GM12878 (cell line): ENCODE results near the gene CAMK4. TPM values are rescaled to one million over a fixed set of nuclear protein-coding genes. Genes with fewer than 3 reads are reported as not detected.

Experiments used
- ELK1 ChIP-seq: IDR thresholded peaks from 2 replicates; pipeline ENCODE4 v1.6.1; 2012; ENCODE audit warnings: low read depth, low read length, improper control_type of control experiment
- IRF3 ChIP-seq: fragments of 450-650 bp; IDR thresholded peaks from 2 replicates; pipeline ENCODE4 v1.6.1; 2014; ENCODE audit warnings: mild to moderate bottlenecking
- SPI1 ChIP-seq: IDR thresholded peaks from 2 replicates; pipeline ENCODE4 v1.6.1; 2011; ENCODE audit warnings: low read depth, mild to moderate bottlenecking, low read length, moderate library complexity, borderline replicate concordance; ENCODE audit not compliant: insufficient read depth
- YBX1 ChIP-seq: fragments of 450-650 bp; IDR thresholded peaks from 2 replicates; pipeline ENCODE4 v1.6.1; 2016; ENCODE audit warnings: antibody characterized with exemption
- ZBED1 ChIP-seq: IDR thresholded peaks from 2 replicates; pipeline ENCODE4 v1.6.1; 2016; ENCODE audit warnings: borderline replicate concordance
- ZBTB40 ChIP-seq: fragments of 450-650 bp; IDR thresholded peaks from 2 replicates; pipeline ENCODE4 v1.6.1; 2016; ENCODE audit warnings: mild to moderate bottlenecking, moderate library complexity, borderline replicate concordance
- polyA plus RNA-seq, 11 experiments: library from polyadenylated mRNA; depleted of rRNA in 4 of 11; unstranded in 6 of 11; stranded (reverse) in 5 of 11; fragments of >200 nt; fragmentation: Nextera tagmentation in 4 of 11; fragmentation: Illumina TruSeq in 1 of 11; extraction: Ambion mirVana in 4 of 11; extraction: Trizol in 1 of 11; gene quantifications; 1 replicate in 1 of 11; 2 replicates in 10 of 11; pipeline versions ENCODE4 v1.2.1 to v1.2.3, GENCODE V29; 2011 to 2016; ENCODE audit warnings: inconsistent platforms in 2 of 11, missing spikeins in 2 of 11, low read depth in 1 of 11
- total RNA-seq, 4 experiments: library from RNA; depleted of rRNA in 3 of 4; stranded (reverse); fragments of >200 nt in 3 of 4; fragmentation: Illumina TruSeq in 1 of 4; extraction: Trizol in 1 of 4; gene quantifications; 2 replicates each; pipeline versions ENCODE4 v1.2.1 to v1.2.3, GENCODE V29; 2013 to 2021
- TF ChIP-seq, protein P1 (sequence below): IDR thresholded peaks from 2 replicates; pipeline ENCODE4 v1.6.1; 2012; ENCODE audit warnings: low read length, inconsistent platforms

CAMK4 gene
- total and polyA plus RNA-seq, 10 of the 15 experiments (the other 5 are each of a cell fraction or from before 2014, with no cell fraction given): 13.3 to 51.9 (median 35.3) TPM

GRCh38 chr5:111278858-111279504, 54.8 kb downstream of the CAMK4 start (continued):
- TF ChIP-seq, protein P1, sequence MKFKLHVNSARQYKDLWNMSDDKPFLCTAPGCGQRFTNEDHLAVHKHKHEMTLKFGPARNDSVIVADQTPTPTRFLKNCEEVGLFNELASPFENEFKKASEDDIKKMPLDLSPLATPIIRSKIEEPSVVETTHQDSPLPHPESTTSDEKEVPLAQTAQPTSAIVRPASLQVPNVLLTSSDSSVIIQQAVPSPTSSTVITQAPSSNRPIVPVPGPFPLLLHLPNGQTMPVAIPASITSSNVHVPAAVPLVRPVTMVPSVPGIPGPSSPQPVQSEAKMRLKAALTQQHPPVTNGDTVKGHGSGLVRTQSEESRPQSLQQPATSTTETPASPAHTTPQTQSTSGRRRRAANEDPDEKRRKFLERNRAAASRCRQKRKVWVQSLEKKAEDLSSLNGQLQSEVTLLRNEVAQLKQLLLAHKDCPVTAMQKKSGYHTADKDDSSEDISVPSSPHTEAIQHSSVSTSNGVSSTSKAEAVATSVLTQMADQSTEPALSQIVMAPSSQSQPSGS: no peak
- TF ChIP-seq IRF3 (no peak), YBX1 (no peak), SPI1 (no peak), ZBED1 (no peak), ELK1 (no peak), ZBTB40 (no peak)
